Measurements from ENCODE around the gene SCYL2.

Gene SCYL2

DNA sequence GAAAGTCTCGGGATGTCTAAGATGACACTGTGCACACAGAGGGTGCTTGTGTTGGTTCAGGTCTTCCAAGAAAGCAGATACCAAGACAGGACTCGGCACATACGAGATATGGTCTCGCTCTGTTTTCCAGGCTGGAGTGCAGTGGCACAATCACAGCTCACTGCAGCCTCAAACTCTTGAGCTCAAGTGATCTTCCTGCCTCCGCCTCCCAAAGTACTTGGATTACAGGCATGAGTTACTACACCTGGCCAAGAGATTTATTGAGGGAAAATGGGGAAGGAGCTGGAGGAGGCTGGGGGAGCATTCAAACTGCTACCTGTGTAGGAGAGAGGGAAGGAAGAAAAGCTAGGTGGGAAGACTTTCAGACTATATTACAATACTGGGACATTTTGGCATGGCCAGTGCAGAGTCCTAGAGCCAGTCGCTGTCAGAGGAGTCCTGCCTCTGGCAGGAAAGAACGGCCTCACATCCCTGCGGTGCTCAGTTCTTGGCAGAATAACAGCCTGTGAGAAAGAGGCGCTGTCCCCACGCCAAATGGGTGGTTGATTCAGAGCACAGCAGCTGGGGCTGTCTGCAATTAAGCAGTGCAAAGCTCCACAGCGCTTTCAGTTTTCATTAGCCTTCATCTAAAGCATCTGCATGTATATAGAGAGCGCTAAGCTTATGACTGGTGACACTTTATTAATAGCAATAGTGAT lies 108.2 kb downstream of the SCYL2 start:
- no peak for DNase-seq (ENCODE audit: low read depth)

DNA sequence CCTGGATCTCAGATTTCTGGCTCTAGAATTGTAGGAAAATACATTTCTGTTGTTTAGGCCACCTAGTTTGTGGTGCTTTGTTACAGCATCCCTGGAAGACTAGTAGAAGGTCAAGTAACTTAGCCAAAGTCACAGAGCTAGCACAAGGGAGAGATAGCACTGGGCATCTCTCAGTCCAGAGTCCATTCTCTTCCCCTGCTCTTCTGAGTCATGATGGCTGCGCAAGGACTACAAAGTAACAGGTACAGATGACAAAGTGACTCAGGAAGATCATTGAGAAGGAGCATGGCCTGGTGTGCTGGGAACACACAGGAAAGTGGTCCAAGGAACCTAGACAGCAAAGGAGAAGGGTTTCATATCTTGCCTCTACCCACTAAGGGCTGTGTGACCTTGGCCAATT lies 109.2 kb downstream of the SCYL2 start:
- DNase-seq (ENCODE audit: low read depth), result no peak

DNA sequence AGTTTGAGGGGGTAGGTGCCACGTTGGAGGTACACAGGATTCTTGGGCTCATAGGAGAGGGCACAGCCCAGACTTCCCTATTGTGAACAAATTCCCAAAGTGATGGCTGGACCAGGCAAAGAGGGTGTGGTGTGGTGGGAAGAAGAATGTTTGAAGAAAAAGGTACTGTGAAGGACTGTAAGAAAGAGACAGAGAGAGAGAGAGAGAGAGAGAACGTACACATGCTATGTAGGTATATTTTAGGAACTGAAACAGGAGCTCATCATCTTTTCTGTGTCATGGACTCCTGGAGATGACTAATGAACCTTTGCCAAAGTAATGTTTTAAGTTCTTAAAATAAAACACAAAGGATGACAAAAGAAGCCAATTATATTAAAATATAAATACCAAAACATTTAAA lies 114.4 kb downstream of the SCYL2 start:
- DNase-seq (ENCODE audit: low read depth), result no peak

DNA sequence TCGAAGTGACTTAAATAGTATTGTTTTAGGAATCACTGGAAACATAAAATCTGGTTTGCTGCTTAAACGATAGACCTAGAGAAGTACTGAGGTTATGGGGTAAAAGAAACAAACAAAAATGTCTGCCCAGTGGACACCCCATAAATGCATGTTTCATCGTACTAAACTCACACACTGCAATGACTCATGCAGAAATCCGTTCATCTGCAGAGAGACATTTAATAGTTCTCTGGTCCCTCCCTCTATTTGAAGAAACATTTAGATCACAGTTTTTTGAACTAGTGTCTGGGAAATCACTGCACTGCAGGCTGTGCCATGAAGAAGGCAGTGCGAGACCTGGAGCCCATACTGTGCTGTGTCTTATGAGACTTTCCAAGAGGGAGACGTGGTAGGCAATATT lies 115.4 kb downstream of the SCYL2 start:
- DNase-seq (ENCODE audit: low read depth), result no peak

DNA sequence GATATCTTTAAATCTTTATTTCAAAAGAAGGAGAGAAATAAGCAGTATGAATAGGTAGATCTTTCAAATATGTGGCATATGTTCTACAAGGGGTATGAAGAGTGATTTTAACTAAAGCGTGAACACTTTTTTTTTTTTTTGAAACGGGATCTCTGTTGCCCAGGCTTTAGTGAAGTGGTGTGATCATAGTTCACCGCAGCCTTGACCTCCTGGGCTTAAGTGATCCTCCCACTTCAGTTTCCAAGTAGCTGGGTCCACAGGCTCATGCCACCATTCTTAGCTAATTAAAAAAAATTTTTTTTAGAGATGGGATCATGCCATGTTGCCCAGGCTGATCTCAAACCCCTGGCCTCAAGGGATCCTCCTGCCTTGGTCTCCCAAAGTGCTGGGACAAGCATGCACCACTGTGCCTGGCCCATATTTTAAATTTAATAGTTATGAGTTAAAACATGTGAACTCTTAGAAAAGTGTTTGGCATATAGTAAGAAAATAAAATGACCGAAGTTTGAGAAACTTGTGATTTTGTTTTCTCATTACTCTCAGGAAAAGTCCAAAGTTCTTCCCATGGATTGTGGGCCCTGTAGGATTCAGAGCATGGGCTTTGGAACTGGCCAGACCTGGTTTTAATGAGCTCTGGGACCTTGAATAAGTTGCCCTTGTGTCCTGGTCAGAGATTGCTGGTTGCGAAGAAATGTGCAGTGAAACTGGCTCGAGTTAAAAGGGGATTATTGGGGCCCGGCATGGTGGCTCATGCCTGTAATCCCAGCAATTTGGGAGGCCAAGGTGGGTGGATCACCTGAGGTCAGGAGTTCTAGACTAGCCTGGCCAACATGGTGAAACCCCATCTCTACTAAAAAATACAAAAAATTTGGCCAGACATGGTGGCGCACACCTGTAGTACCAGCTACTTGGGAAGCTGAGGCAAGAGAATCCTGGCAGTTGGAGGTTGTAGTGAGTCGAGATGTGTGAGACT lies 116.9 kb downstream of the SCYL2 start:
- DNase-seq (ENCODE audit: low read depth), result no peak

DNA sequence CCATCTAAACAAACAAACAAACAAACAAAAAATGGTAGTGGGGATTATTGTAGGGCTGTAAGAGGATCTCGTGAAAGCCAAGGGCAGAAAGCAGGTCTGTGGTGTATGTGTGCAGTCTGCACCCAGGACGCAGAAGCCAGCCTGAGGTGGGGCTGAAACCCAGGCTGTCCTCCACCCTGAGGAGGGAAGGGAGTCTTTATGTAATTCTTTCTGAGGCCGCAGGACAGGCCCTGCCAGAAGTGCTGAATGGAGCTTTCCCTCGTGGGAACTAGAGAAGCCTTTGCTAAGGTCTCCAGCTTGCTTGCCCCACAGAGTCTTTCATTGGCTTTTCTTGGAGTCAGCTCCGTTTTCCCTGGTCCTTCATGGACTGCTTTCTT lies 117.6 kb downstream of the SCYL2 start:
- no peak for DNase-seq (ENCODE audit: low read depth)

DNA sequence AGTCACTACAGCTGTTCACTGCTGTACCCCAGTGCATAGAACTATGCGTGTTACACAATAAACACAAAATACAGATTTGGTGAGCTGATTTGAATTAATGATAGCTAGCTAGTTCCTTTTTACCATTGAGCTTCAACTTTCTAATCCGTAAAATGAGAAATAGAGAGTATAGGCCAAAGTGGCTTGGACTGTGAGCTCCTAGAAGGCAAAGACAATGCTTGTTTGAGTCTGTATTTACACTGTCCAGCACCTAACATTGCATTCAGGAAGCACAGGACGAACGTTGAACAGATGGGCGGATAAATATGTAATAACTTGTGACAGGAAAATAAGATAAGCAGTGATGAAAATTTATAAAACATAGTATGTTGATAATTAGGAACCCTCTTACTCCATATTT lies 121.4 kb downstream of the SCYL2 start:
- DNase-seq (ENCODE audit: low read depth), result no peak

Measured in stimulated activated CD8-positive, alpha-beta memory T cell treated with anti-CD3 and anti-CD28 coated beads, Interleukin-15, amount 100 ng/mL, for 1 hour (primary cell).